ENCODE results near the gene TTC4. TPM values are rescaled to one million over a fixed set of nuclear protein-coding genes. Genes with fewer than 3 reads are reported as not detected.

TTC4 gene
- total RNA-seq, 5 donors from 2014 or later (not counting 1 experiment from before 2014, with no cell fraction given), result 9.6 to 25.1 (median 22.2) TPM

GRCh38 chr1:54757833-54758232 is 42.2 kb downstream of the TTC4 start:
- Mint-ChIP-seq H3K4me1 (peaks cover 2 to 4% (median 3%) of the 10 kb centered on the region in 3 donors), H3K27me3 (no peaks in the 10 kb centered on the region), H3K36me3 (peaks cover 15% of the 10 kb centered on the region), H3K4me3 (no peak overlapping the region), H3K9me3 (no peaks in the 10 kb centered on the region), H3K27ac (no peak overlapping the region)
- no peak overlapping the region for H3K4me3 ChIP-seq (ENCODE audit: control insufficient read depth in 1 of 2, extremely low read depth in 1 of 2, low read length in 1 of 2)
- H3K27ac ChIP-seq (ENCODE audit: low read length), result no peak overlapping the region
- H3K36me3 ChIP-seq (ENCODE audit: control insufficient read depth in 2 of 2, extremely low read depth in 1 of 2, insufficient read depth in 1 of 2, low read length in 1 of 2), result peaks cover 0 to 17% of the 10 kb centered on the region in 2 donors
- H3K4me1 ChIP-seq (ENCODE audit: control insufficient read depth in 1 of 2, extremely low read depth in 1 of 2, insufficient read depth in 2 of 2, low read length in 2 of 2), result no peaks in the 10 kb centered on the region
- no peak for ATAC-seq (replicated peaks in 1 of 4)
- H3K27me3 ChIP-seq (replicated peaks in 1 of 2; ENCODE audit: control insufficient read depth in 2 of 2, extremely low read depth in 1 of 2, insufficient read depth in 2 of 2, low read length in 1 of 2), result no peaks in the 10 kb centered on the region
- CTCF ChIA-PET, result no interaction called here
- H3K9me3 ChIP-seq, result no peaks in the 10 kb centered on the region
- POLR2A ChIA-PET, result interaction anchor here in 1 of 2 donors (0.6 kb wide), 1 partner anchor 43 kb away, joined by 3 read pairs; no protein-coding TSS in a partner anchor
- 98% methylated on average over 8 of the region's 9 CpGs for WGBS (ENCODE audit: insufficient coverage)
- DNase-seq, result no peak

GRCh38 chr1:54758678-54759348 is 43.2 kb downstream of the TTC4 start:
- no peak overlapping the region for H3K27ac Mint-ChIP-seq
- Histone ChIP-seq H3K27me3 (replicated peaks in 1 of 2; ENCODE audit: control insufficient read depth in 2 of 2, extremely low read depth in 1 of 2, insufficient read depth in 2 of 2, low read length in 1 of 2) (no peaks in the 10 kb centered on the region), H3K9me3 (no peaks in the 10 kb centered on the region), H3K36me3 (ENCODE audit: control insufficient read depth in 2 of 2, extremely low read depth in 1 of 2, insufficient read depth in 1 of 2, low read length in 1 of 2) (peaks cover 0 to 17% of the 10 kb centered on the region in 2 donors), H3K4me3 (ENCODE audit: control insufficient read depth in 1 of 2, extremely low read depth in 1 of 2, low read length in 1 of 2) (no peak overlapping the region), H3K4me1 (ENCODE audit: control insufficient read depth in 1 of 2, extremely low read depth in 1 of 2, insufficient read depth in 2 of 2, low read length in 2 of 2) (peaks cover 3 to 4% of the 10 kb centered on the region in 2 experiments), H3K27ac (ENCODE audit: low read length) (no peak overlapping the region)
- no peaks in the 10 kb centered on the region for H3K9me3 Mint-ChIP-seq
- ChIA-PET POLR2A (no interaction called here), CTCF (no interaction called here)
- H3K4me3 Mint-ChIP-seq, result no peak overlapping the region
- 94% methylated on average over 16 of the region's 20 CpGs for WGBS (ENCODE audit: insufficient coverage)
- ATAC-seq (replicated peaks in 1 of 4) (no peak), DNase-seq (no peak)
- H3K27me3 Mint-ChIP-seq, result no peaks in the 10 kb centered on the region
- peaks cover 15% of the 10 kb centered on the region for H3K36me3 Mint-ChIP-seq
- peaks cover 11 to 12% (median 11%) of the 10 kb centered on the region in 3 donors for H3K4me1 Mint-ChIP-seq

- no peak for ATAC-seq (replicated peaks in 1 of 4)
- POLR2A ChIA-PET, result no interaction called here
- peak in 1 of 35 experiments; percentile 7 for DNase-seq
Measured at GRCh38 chr1:54763816-54764132, 48.1 kb downstream of the TTC4 start.

GRCh38 chr1:54764133-54764921 is 48.7 kb downstream of the TTC4 start, which contains the start of gene PARS2:
PARS2 (minus strand) TSS chr1:54764523; CDS start chr1:54759161, 5,362 bp downstream.
- Mint-ChIP-seq H3K27me3 (no peaks in the 10 kb centered on the region), H3K36me3 (no peaks in the 10 kb centered on the region), H3K27ac (peak within 1 kb of the TSS; percentile 89 to 91), H3K4me3 (peak within 1 kb of the TSS; percentile 90 to 93 (median 92)), H3K9me3 (no peaks in the 10 kb centered on the region), H3K4me1 (peaks cover 18 to 20% (median 20%) of the 10 kb centered on the region in 3 donors)
- ATAC-seq (replicated peaks in 1 of 4) (peak; percentile 96 to 98 (median 98)), DNase-seq (peak; percentile 88 to 99 (median 94))
- under 1% methylated on average over 50 of the region's 57 CpGs for WGBS (ENCODE audit: insufficient coverage)
- H3K9me3 ChIP-seq, result no peaks in the 10 kb centered on the region
- H3K36me3 ChIP-seq (ENCODE audit: control insufficient read depth in 2 of 2, extremely low read depth in 1 of 2, insufficient read depth in 1 of 2, low read length in 1 of 2), result no peaks in the 10 kb centered on the region
- H3K4me3 ChIP-seq (ENCODE audit: control insufficient read depth in 1 of 2, extremely low read depth in 1 of 2, low read length in 1 of 2), result peak within 1 kb of the TSS; percentile 61 to 67
- ChIA-PET POLR2A (no interaction called here), CTCF (interaction anchor here in 1 of 2 donors (0.6 to 0.9 kb wide), 2 partner anchors 38 to 712 kb away, joined by 3 to 6 read pairs; partner anchors contain the start of gene TMEM59)
- no peaks in the 10 kb centered on the region for H3K27me3 ChIP-seq (replicated peaks in 1 of 2; ENCODE audit: control insufficient read depth in 2 of 2, extremely low read depth in 1 of 2, insufficient read depth in 2 of 2, low read length in 1 of 2)
- peaks cover 3 to 8% of the 10 kb centered on the region in 2 experiments for H3K4me1 ChIP-seq (ENCODE audit: control insufficient read depth in 1 of 2, extremely low read depth in 1 of 2, insufficient read depth in 2 of 2, low read length in 2 of 2)
- peak within 1 kb of the TSS; percentile 53 for H3K27ac ChIP-seq (ENCODE audit: low read length)

More at GRCh38 chr1:54763816-54764132, 48.1 kb downstream of the TTC4 start:
- peak overlapping the region; percentile 90 to 93 (median 92) for H3K4me3 Mint-ChIP-seq
- H3K27me3 Mint-ChIP-seq, result no peaks in the 10 kb centered on the region
- CTCF ChIA-PET, result no interaction called here
- Histone ChIP-seq H3K27ac (ENCODE audit: low read length) (peak overlapping the region; percentile 25), H3K4me1 (ENCODE audit: control insufficient read depth in 1 of 2, extremely low read depth in 1 of 2, insufficient read depth in 2 of 2, low read length in 2 of 2) (peaks cover 3 to 8% of the 10 kb centered on the region in 2 experiments), H3K9me3 (no peaks in the 10 kb centered on the region), H3K4me3 (ENCODE audit: control insufficient read depth in 1 of 2, extremely low read depth in 1 of 2, low read length in 1 of 2) (peak overlapping the region; percentile 61 to 67), H3K27me3 (replicated peaks in 1 of 2; ENCODE audit: control insufficient read depth in 2 of 2, extremely low read depth in 1 of 2, insufficient read depth in 2 of 2, low read length in 1 of 2) (no peaks in the 10 kb centered on the region), H3K36me3 (ENCODE audit: control insufficient read depth in 2 of 2, extremely low read depth in 1 of 2, insufficient read depth in 1 of 2, low read length in 1 of 2) (no peaks in the 10 kb centered on the region)
- H3K27ac Mint-ChIP-seq, result no peak overlapping the region
- 5% methylated on average over 9 of the region's 11 CpGs for WGBS (ENCODE audit: insufficient coverage)
- H3K9me3 Mint-ChIP-seq, result no peaks in the 10 kb centered on the region
- H3K36me3 Mint-ChIP-seq, result no peaks in the 10 kb centered on the region
- peaks cover 18 to 20% (median 20%) of the 10 kb centered on the region in 3 donors for H3K4me1 Mint-ChIP-seq

- Histone ChIP-seq H3K36me3 (ENCODE audit: control insufficient read depth in 2 of 2, extremely low read depth in 1 of 2, insufficient read depth in 1 of 2, low read length in 1 of 2) (no peaks in the 10 kb centered on the region), H3K27me3 (replicated peaks in 1 of 2; ENCODE audit: control insufficient read depth in 2 of 2, extremely low read depth in 1 of 2, insufficient read depth in 2 of 2, low read length in 1 of 2) (no peaks in the 10 kb centered on the region), H3K4me3 (ENCODE audit: control insufficient read depth in 1 of 2, extremely low read depth in 1 of 2, low read length in 1 of 2) (peak overlapping the region; percentile 39 to 49), H3K9me3 (no peaks in the 10 kb centered on the region), H3K27ac (ENCODE audit: low read length) (peak overlapping the region; percentile 53), H3K4me1 (ENCODE audit: control insufficient read depth in 1 of 2, extremely low read depth in 1 of 2, insufficient read depth in 2 of 2, low read length in 2 of 2) (peaks cover 3 to 8% of the 10 kb centered on the region in 2 experiments)
- Mint-ChIP-seq H3K4me1 (peaks cover 18 to 20% (median 20%) of the 10 kb centered on the region in 3 donors), H3K9me3 (no peaks in the 10 kb centered on the region), H3K36me3 (no peaks in the 10 kb centered on the region), H3K4me3 (peak overlapping the region; percentile 90 to 93 (median 92)), H3K27me3 (no peaks in the 10 kb centered on the region), H3K27ac (peak overlapping the region; percentile 89 to 91)
- ATAC-seq (replicated peaks in 1 of 4), result peak; percentile 6 to 21 (median 19)
- WGBS (ENCODE audit: insufficient coverage), result 0% methylated on average over 1 of the region's 13 CpGs
- no peak for DNase-seq
- ChIA-PET POLR2A (no interaction called here), CTCF (interaction anchor here in 1 of 2 donors (0.6 to 0.9 kb wide), 2 partner anchors 37 to 712 kb away, joined by 3 to 6 read pairs; partner anchors contain the start of gene TMEM59)
Measured at GRCh38 chr1:54764922-54765561, 49.4 kb downstream of the TTC4 start.

GRCh38 chr1:54766726-54767125 is 51.1 kb downstream of the TTC4 start:
- H3K36me3 ChIP-seq (ENCODE audit: control insufficient read depth in 2 of 2, extremely low read depth in 1 of 2, insufficient read depth in 1 of 2, low read length in 1 of 2), result no peaks in the 10 kb centered on the region
- no peaks in the 10 kb centered on the region for H3K9me3 ChIP-seq
- H3K27me3 Mint-ChIP-seq, result no peaks in the 10 kb centered on the region
- no peak overlapping the region for H3K27ac Mint-ChIP-seq
- H3K4me3 ChIP-seq (ENCODE audit: control insufficient read depth in 1 of 2, extremely low read depth in 1 of 2, low read length in 1 of 2), result no peak overlapping the region
- H3K27ac ChIP-seq (ENCODE audit: low read length), result no peak overlapping the region
- H3K4me1 Mint-ChIP-seq, result peaks cover 14 to 20% (median 20%) of the 10 kb centered on the region in 3 donors
- H3K27me3 ChIP-seq (replicated peaks in 1 of 2; ENCODE audit: control insufficient read depth in 2 of 2, extremely low read depth in 1 of 2, insufficient read depth in 2 of 2, low read length in 1 of 2), result no peaks in the 10 kb centered on the region
- WGBS (ENCODE audit: insufficient coverage), result 50% methylated on average over 1 of the region's 4 CpGs
- peaks cover 3 to 8% of the 10 kb centered on the region in 2 experiments for H3K4me1 ChIP-seq (ENCODE audit: control insufficient read depth in 1 of 2, extremely low read depth in 1 of 2, insufficient read depth in 2 of 2, low read length in 2 of 2)
- ATAC-seq (replicated peaks in 1 of 4) (no peak), DNase-seq (no peak)
- no peaks in the 10 kb centered on the region for H3K36me3 Mint-ChIP-seq
- ChIA-PET POLR2A (no interaction called here), CTCF (no interaction called here)
- no peaks in the 10 kb centered on the region for H3K9me3 Mint-ChIP-seq
- no peak overlapping the region for H3K4me3 Mint-ChIP-seq

Data from T-cell (primary cell).